Gastroesophageal sphincter (tissue), 4 donors: Measurements from ENCODE around the gene NEDD4L. TPM values are rescaled to one million over a fixed set of nuclear protein-coding genes. Genes with fewer than 3 reads are reported as not detected.

Source experiments
- ATAC-seq: fragments of 150-250 bp; one replicate; pipeline ENCODE4 v1.9.1; 2016; ENCODE audit warnings: mild to moderate bottlenecking, moderate library complexity
- H3K27ac ChIP-seq, 4 donors: fragments of 200-600 bp; sonication (generic) in 3 of 4; 1 replicate in 3 of 4; 2 replicates in 1 of 4; pipeline ENCODE4 v1.5.1; 2016 to 2019
- H3K27me3 ChIP-seq: fragments of 200-600 bp; sonication (generic); one replicate; pipeline ENCODE4 v1.5.1; 2019
- H3K36me3 ChIP-seq, 2 donors: fragments of 200-600 bp; sonication (generic); one replicate each; pipeline ENCODE4 v1.5.1; 2019; ENCODE audit warnings: control low read depth in 1 of 2
- H3K4me1 ChIP-seq, 3 donors: fragments of 200-600 bp; sonication (generic); 1 replicate in 2 of 3; 2 replicates in 1 of 3; pipeline ENCODE4 v1.5.1; 2016 to 2019; ENCODE audit warnings: control low read depth in 2 of 3
- H3K4me3 ChIP-seq, 2 donors: fragments of 200-600 bp; sonication (generic); one replicate each; pipeline ENCODE4 v1.5.1; 2019; ENCODE audit warnings: mild to moderate bottlenecking in 1 of 2, moderate library complexity in 1 of 2
- H3K9me3 ChIP-seq, 3 donors: fragments of 200-600 bp; sonication (generic); one replicate each; pipeline ENCODE4 v1.5.1; 2017 to 2019; ENCODE audit warnings: control low read depth in 2 of 3
- CTCF ChIP-seq, 4 experiments: fragments of 200-600 bp in 2 of 4; fragments of 450-650 bp in 2 of 4; sonication (generic) in 1 of 4; IDR thresholded peaks; one replicate each; pipeline ENCODE4 v1.5.1; 2017 to 2019; ENCODE audit warnings: antibody characterized with exemption in 4 of 4, mild to moderate bottlenecking in 2 of 4, moderate library complexity in 2 of 4
- EP300 ChIP-seq: sonication (generic); formaldehyde crosslinking; IDR thresholded peaks from one replicate; pipeline ENCODE4 v1.6.1; 2017; ENCODE audit warnings: antibody characterized with exemption, mild to moderate bottlenecking
- POLR2A ChIP-seq, 2 donors: fragments of 450-650 bp; IDR thresholded peaks; one replicate each; pipeline ENCODE4 v1.6.1; 2017; ENCODE audit warnings: antibody characterized with exemption in 2 of 2, mild to moderate bottlenecking in 2 of 2, moderate library complexity in 1 of 2
- POLR2AphosphoS5 ChIP-seq: sonication (generic); formaldehyde crosslinking; IDR thresholded peaks from one replicate; pipeline ENCODE4 v1.6.1; 2017; ENCODE audit warnings: antibody characterized with exemption
- WGBS, 2 donors: methylation state at CpG; one replicate each; pipeline ENCODE4 v1.1.5; 2018; ENCODE audit warnings: low coverage in 1 of 2; 5-methylcytosine and 5-hydroxymethylcytosine counted together
- total RNA-seq, 4 donors: library from RNA; depleted of rRNA; stranded (reverse); fragments of >200 nt; gene quantifications; one replicate each; pipeline ENCODE4 v1.1.0, GENCODE V29; 2016

Gene NEDD4L
- total RNA-seq, 4 donors from 2014 or later = 37.0 to 50.9 (median 43.0) TPM

GRCh38 chr18:58413667-58414628 is 369.9 kb downstream of the NEDD4L start:
- no peaks in the 10 kb centered on the region for H3K9me3 ChIP-seq
- H3K4me3 ChIP-seq = no peak overlapping the region
- H3K36me3 ChIP-seq = no peaks in the 10 kb centered on the region
- TF ChIP-seq CTCF (IDR thresholded peaks at IDR 0.05) (no peak), POLR2A (IDR thresholded peaks at IDR 0.05) (no peak)
- peaks cover 0 to 17% (median 0%) of the 10 kb centered on the region in 3 donors for H3K4me1 ChIP-seq
- WGBS, 2 donors = 88 to 100% methylated on average over 6 to 9 of the region's 12 CpGs
- no peak overlapping the region for H3K27ac ChIP-seq
- no peak for ATAC-seq
- peaks cover 5% of the 10 kb centered on the region for H3K27me3 ChIP-seq

GRCh38 chr18:58416014-58416703 is 372.1 kb downstream of the NEDD4L start:
- Histone ChIP-seq H3K4me3 (no peak overlapping the region), H3K9me3 (no peaks in the 10 kb centered on the region), H3K27me3 (peaks cover 5% of the 10 kb centered on the region), H3K27ac (no peak overlapping the region), H3K36me3 (no peaks in the 10 kb centered on the region), H3K4me1 (peaks cover 0 to 17% (median 0%) of the 10 kb centered on the region in 3 donors)
- 82 to 92% methylated on average over 4 to 5 of the region's 7 CpGs for WGBS, 2 donors
- ATAC-seq = no peak
- TF ChIP-seq POLR2A (IDR thresholded peaks at IDR 0.05) (no peak), POLR2AphosphoS5 (no peak), CTCF (IDR thresholded peaks at IDR 0.05) (no peak), EP300 (no peak)

GRCh38 chr18:58416704-58417683 is 373.0 kb downstream of the NEDD4L start:
- Histone ChIP-seq H3K9me3 (no peaks in the 10 kb centered on the region), H3K4me1 (peaks cover 0 to 17% (median 0%) of the 10 kb centered on the region in 3 donors), H3K27me3 (peaks cover 5% of the 10 kb centered on the region), H3K27ac (peak overlapping the region in 2 of 4 donors; percentile 37 to 69), H3K36me3 (no peaks in the 10 kb centered on the region), H3K4me3 (no peak overlapping the region)
- TF ChIP-seq POLR2AphosphoS5 (no peak), POLR2A (IDR thresholded peaks at IDR 0.05) (no peak), EP300 (no peak), CTCF (IDR thresholded peaks at IDR 0.05) (no peak)
- WGBS, 2 donors = 40 to 87% methylated on average over 3 to 4 of the region's 16 CpGs
- no peak for ATAC-seq

GRCh38 chr18:58417752-58418151 is 373.7 kb downstream of the NEDD4L start:
- 65 to 67% methylated on average over 2 of the region's 6 CpGs for WGBS, 2 donors
- Histone ChIP-seq H3K27ac (peak overlapping the region in 2 of 4 donors; percentile 37 to 69), H3K9me3 (no peaks in the 10 kb centered on the region), H3K4me3 (no peak overlapping the region), H3K27me3 (peaks cover 5% of the 10 kb centered on the region), H3K36me3 (no peaks in the 10 kb centered on the region), H3K4me1 (peaks cover 0 to 17% (median 0%) of the 10 kb centered on the region in 3 donors)
- TF ChIP-seq POLR2A (IDR thresholded peaks at IDR 0.05) = no peak
- TF ChIP-seq EP300 = no peak
- no peak for TF ChIP-seq CTCF (IDR thresholded peaks at IDR 0.05)
- no peak for TF ChIP-seq POLR2AphosphoS5
- ATAC-seq = peak; percentile 56
